Measurements from ENCODE around the gene ALDOC. TPM values are rescaled to one million over a fixed set of nuclear protein-coding genes. Genes with fewer than 3 reads are reported as not detected.

Gene ALDOC
- total RNA-seq (10 to 100 TPM; 36.1 to 37.5 TPM), polyA plus RNA-seq (10 to 100 TPM; 65.3 to 86.7 (median 78.9) TPM), total RNA-seq (22.0 to 52.2 (median 38.8) reads per million in 6 experiments)

- POLR2A ChIA-PET, result interaction anchor here (0.7 to 9.0 kb wide), 10 partner anchors 11 to 143 kb away, joined by 3 to 81 read pairs (median 4); partner anchors contain the start of genes BLTP2, PROCA1, RPL23A and SDF2
- Mint-ChIP-seq H3K4me3 (peak within 1 kb of the TSS; percentile 77 to 91 (median 87)), H3K9me3 (no peaks in the 10 kb centered on the region), H3K27me3 (no peaks in the 10 kb centered on the region), H3K36me3 (no peaks in the 10 kb centered on the region), H3K27ac (peak within 1 kb of the TSS; percentile 82 to 96 (median 94)), H3K4me1 (peaks cover 24 to 43% (median 31%) of the 10 kb centered on the region in 4 donors)
- DNase-seq, result peak; percentile 90 to 100 (median 97)
- ATAC-seq, result peak; percentile 94 to 97
Measured at GRCh38 chr17:28576758-28577465, at the start of gene ALDOC. Gene ALDOC, minus strand, starts transcription at chr17:28576895. Its CDS starts 1,363 bp downstream, at chr17:28575532.

- Mint-ChIP-seq H3K27me3 (no peaks in the 10 kb centered on the region), H3K27ac (peak overlapping the region in 2 of 10 donors; percentile 7 to 71), H3K9me3 (no peaks in the 10 kb centered on the region), H3K36me3 (peaks cover 6 to 93% (median 30%) of the 10 kb centered on the region in 3 donors), H3K4me3 (no peak overlapping the region), H3K4me1 (peaks cover 0 to 15% (median 4%) of the 10 kb centered on the region in 4 donors)
- DNase-seq, result no peak
- POLR2A ChIA-PET, result interaction anchor here (0.7 kb wide), 1 partner anchor 1277 kb away, joined by 3 read pairs; no protein-coding TSS in a partner anchor
- ATAC-seq, result no peak
Measured at GRCh38 chr17:28624148-28624547, 47.5 kb upstream of the ALDOC start.

- Mint-ChIP-seq H3K36me3 (peaks cover 6 to 97% (median 30%) of the 10 kb centered on the region in 3 donors), H3K4me1 (peaks cover 0 to 15% (median 4%) of the 10 kb centered on the region in 4 donors), H3K4me3 (no peak overlapping the region), H3K9me3 (no peaks in the 10 kb centered on the region), H3K27me3 (no peaks in the 10 kb centered on the region), H3K27ac (peak overlapping the region in 1 of 10 donors; percentile 45)
- POLR2A ChIA-PET, result interaction anchor here (0.6 to 1.0 kb wide), 3 partner anchors 19 to 601 kb away, joined by 3 read pairs; no protein-coding TSS in a partner anchor
- DNase-seq (no peak), ATAC-seq (no peak)
Measured at GRCh38 chr17:28623696-28624095, 47.0 kb upstream of the ALDOC start.

GRCh38 chr17:28622186-28622585 lies 45.5 kb upstream of the ALDOC start:
- DNase-seq (no peak), ATAC-seq (no peak)
- no peaks in the 10 kb centered on the region for H3K9me3 Mint-ChIP-seq
- POLR2A ChIA-PET, result no interaction called here
- peaks cover 6 to 97% (median 28%) of the 10 kb centered on the region in 3 donors for H3K36me3 Mint-ChIP-seq
- no peak overlapping the region for H3K27ac Mint-ChIP-seq
- H3K27me3 Mint-ChIP-seq, result no peaks in the 10 kb centered on the region
- H3K4me3 Mint-ChIP-seq, result no peak overlapping the region
- peaks cover 0 to 12% (median 4%) of the 10 kb centered on the region in 4 donors for H3K4me1 Mint-ChIP-seq

DNA sequence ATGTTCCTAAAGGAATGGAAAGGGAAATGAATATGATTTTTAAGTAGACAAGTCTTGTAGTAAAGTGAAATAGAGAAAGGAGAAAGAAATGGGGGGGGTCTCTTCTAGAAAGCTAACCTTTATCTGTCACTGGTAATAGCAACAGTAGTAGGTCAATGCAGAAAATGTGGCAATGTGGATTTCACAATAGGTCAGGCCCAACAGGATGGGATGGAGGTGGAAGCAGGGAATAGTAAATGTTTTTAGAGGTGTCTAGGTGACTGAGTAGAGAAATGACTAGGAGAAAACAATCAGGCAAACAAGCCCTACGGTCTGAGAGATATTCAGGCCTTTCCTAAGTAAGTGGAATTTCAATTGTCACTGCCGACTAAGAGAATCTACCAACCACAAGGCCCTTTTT lies 43.3 kb upstream of the ALDOC start:
- H3K27me3 Mint-ChIP-seq, result no peaks in the 10 kb centered on the region
- peaks cover 12 to 100% (median 43%) of the 10 kb centered on the region in 3 donors for H3K36me3 Mint-ChIP-seq
- peaks cover 0 to 4% (median 2%) of the 10 kb centered on the region in 4 donors for H3K4me1 Mint-ChIP-seq
- DNase-seq (no peak), ATAC-seq (no peak)
- POLR2A ChIA-PET, result no interaction called here
- no peak overlapping the region for H3K4me3 Mint-ChIP-seq
- no peaks in the 10 kb centered on the region for H3K9me3 Mint-ChIP-seq
- H3K27ac Mint-ChIP-seq, result peak overlapping the region in 1 of 10 donors; percentile 70

GRCh38 chr17:28618464-28618863 lies 41.8 kb upstream of the ALDOC start:
- Mint-ChIP-seq H3K9me3 (no peaks in the 10 kb centered on the region), H3K4me3 (no peak overlapping the region), H3K27ac (no peak overlapping the region), H3K36me3 (peaks cover 12 to 97% (median 39%) of the 10 kb centered on the region in 3 donors), H3K27me3 (no peaks in the 10 kb centered on the region), H3K4me1 (peaks cover 0 to 8% (median 3%) of the 10 kb centered on the region in 4 donors)
- DNase-seq (no peak), ATAC-seq (no peak)
- POLR2A ChIA-PET, result no interaction called here

DNA sequence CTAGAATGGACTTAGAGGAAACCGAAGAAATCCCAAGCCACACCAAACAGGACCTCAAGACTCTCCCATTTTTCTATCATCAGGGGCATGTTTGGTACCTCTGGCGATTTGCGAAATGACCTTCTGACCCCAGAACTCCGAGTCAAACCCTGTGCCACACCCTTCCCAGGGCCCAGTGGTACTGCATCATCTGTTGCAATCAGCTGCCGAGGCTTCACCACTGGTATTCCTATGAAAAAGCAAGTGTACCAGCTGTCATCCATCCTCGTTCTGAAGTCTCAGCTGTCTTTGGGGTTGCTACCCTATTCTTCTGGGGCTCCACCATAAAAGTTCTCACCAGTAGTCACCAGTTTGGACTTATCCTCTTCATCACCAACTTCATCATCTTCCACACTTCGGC lies 39.6 kb upstream of the ALDOC start:
- DNase-seq, result no peak
- H3K9me3 Mint-ChIP-seq, result no peaks in the 10 kb centered on the region
- POLR2A ChIA-PET, result interaction anchor here (0.5 to 0.6 kb wide), 2 partner anchors 31 to 45 kb away, joined by 3 read pairs; partner anchors contain the start of genes SDF2 and SUPT6H

DNA sequence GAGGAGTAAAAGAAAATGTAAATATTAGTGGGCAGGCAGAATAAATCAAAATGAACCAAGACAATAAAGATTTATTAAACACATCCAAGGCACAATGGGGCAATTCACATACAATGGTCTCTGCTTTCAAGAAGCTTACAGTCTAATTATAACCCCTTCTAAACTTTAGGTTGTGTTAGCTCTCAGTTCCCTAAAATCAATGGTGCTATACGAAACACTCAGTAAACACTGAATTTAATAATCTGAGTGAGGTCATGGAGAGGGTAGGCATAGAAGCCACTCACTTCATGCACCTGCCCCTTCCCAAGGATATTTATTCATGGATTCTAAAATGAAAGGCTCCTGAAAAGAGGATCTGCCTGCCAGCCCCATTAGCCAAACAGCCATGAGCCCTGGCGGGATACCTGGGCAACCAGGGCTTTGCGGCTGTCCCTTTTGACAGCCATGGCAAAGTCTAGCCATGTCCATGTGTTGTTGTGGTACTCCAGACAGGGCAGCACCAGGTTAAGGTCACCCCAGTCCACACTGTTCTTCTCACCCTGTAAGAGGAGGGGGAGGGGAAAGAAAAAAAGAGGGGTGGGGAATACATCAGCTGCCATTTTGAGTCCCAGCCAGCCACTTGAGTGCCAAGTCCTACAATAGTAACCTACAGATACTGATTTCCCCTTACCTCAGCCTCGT lies 38.7 kb upstream of the ALDOC start:
- Mint-ChIP-seq H3K27me3 (no peaks in the 10 kb centered on the region), H3K4me1 (peaks cover 0 to 18% (median 7%) of the 10 kb centered on the region in 4 donors), H3K27ac (no peak overlapping the region), H3K36me3 (peaks cover 6 to 68% (median 18%) of the 10 kb centered on the region in 3 donors), H3K9me3 (no peaks in the 10 kb centered on the region), H3K4me3 (no peak overlapping the region)
- POLR2A ChIA-PET, result no interaction called here
- ATAC-seq, result no peak
- DNase-seq, result no peak

More for the DNA sequence above, 39.6 kb upstream of the ALDOC start:
- peaks cover 6 to 75% (median 26%) of the 10 kb centered on the region in 3 donors for H3K36me3 Mint-ChIP-seq
- no peaks in the 10 kb centered on the region for H3K27me3 Mint-ChIP-seq
- ATAC-seq, result no peak
- H3K4me3 Mint-ChIP-seq, result no peak overlapping the region
- peaks cover 0 to 18% (median 8%) of the 10 kb centered on the region in 4 donors for H3K4me1 Mint-ChIP-seq
- no peak overlapping the region for H3K27ac Mint-ChIP-seq

GRCh38 chr17:28613931-28614381 lies 37.3 kb upstream of the ALDOC start, which contains the start of gene RSKR:
Gene RSKR, minus strand, starts transcription at chr17:28614185. Its CDS starts 24 bp downstream, at chr17:28614161.
- Mint-ChIP-seq H3K9me3 (no peaks in the 10 kb centered on the region), H3K4me1 (peaks cover 0 to 18% (median 8%) of the 10 kb centered on the region in 4 donors), H3K27ac (peak within 1 kb of the TSS in 5 of 10 donors; percentile 63 to 74 (median 64)), H3K36me3 (peaks cover 6 to 60% (median 18%) of the 10 kb centered on the region in 3 donors), H3K27me3 (no peaks in the 10 kb centered on the region), H3K4me3 (no peak within 1 kb of the TSS)
- ATAC-seq, result no peak
- POLR2A ChIA-PET, result no interaction called here
- no peak for DNase-seq

GRCh38 chr17:28612936-28613872 lies 36.5 kb upstream of the ALDOC start:
- ATAC-seq (peak; percentile 50 to 57), DNase-seq (peak in 8 of 10 donors; percentile 7 to 71 (median 42))
- Mint-ChIP-seq H3K4me3 (no peak overlapping the region), H3K4me1 (peaks cover 0 to 18% (median 8%) of the 10 kb centered on the region in 4 donors), H3K36me3 (peaks cover 6 to 53% (median 18%) of the 10 kb centered on the region in 3 donors), H3K27me3 (no peaks in the 10 kb centered on the region), H3K9me3 (no peaks in the 10 kb centered on the region), H3K27ac (peak overlapping the region in 6 of 10 donors; percentile 5 to 74 (median 64))
- POLR2A ChIA-PET, result interaction anchor here (2.8 kb wide), 1 partner anchor 14 kb away, joined by 13 read pairs; the partner anchor contains the start of gene SPAG5

DNA sequence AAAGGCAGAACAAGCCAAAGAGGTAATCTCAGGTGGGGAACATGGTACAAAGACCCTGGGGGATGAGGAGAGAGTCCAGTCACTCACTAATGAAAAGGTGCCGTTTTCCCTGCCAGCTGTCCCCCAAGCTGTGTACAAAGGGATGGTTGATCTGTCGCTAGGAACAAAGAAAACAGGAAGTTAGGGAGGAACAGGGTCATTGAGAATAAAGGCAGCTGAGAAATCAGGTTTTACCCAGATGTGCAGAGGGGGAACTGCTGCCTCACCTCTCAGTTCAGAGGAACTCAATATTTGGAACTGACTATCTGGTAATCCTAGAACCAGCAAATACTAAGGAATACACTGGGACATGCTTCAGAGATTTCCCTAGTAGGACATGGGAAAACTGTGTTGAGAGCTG lies 35.8 kb upstream of the ALDOC start:
- Mint-ChIP-seq H3K36me3 (peaks cover 6 to 46% (median 18%) of the 10 kb centered on the region in 3 donors), H3K9me3 (no peaks in the 10 kb centered on the region), H3K4me3 (no peak overlapping the region), H3K27me3 (no peaks in the 10 kb centered on the region), H3K27ac (peak overlapping the region in 8 of 10 donors; percentile 5 to 79 (median 59)), H3K4me1 (peaks cover 0 to 18% (median 8%) of the 10 kb centered on the region in 4 donors)
- DNase-seq, result no peak
- ATAC-seq, result no peak
- POLR2A ChIA-PET, result interaction anchor here (1.1 to 2.8 kb wide), 2 partner anchors 13 to 119 kb away, joined by 3 to 13 read pairs; partner anchors contain the start of gene SPAG5

Measured in naive thymus-derived CD8-positive, alpha-beta T cell (primary cell).